ENCODE data around the gene RASSF10. TPM values are rescaled to one million over a fixed set of nuclear protein-coding genes. Genes with fewer than 3 reads are reported as not detected.

The RASSF10 gene
- total RNA-seq, 3 donors from 2014 or later = 0.57 to 0.67 (median 0.63) TPM

DNA sequence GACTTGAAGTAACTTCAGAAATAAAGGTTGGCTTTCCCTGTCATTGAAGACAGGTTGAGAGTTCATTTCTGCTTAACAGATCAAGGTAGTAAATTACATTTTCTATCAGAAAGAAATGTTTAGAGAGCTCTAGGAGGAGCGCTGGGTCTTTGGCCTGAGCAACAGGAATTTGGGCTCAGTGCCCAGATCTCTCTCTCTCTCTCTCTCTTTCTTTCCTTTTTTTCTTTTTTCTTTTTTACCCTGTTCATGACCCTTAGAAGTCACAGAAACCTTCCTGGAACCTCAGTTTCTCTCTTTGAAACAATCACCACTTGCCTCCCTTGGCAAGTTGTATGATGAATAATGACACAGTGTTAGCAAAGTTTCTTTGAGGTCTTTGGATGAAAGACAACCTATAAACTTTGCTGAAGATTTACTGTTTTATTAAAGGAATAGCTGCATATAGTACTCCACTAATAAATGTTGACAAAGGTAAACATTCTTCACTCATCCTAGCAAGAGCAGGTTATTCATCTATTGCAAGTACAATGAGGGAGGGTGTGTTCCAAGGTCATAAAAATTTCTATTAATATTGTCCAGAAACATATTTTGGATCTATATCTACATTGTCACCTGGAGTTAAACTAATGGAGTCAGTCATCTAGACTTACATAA is 35.5 kb upstream of the RASSF10 start:
- TF ChIP-seq, protein P1, sequence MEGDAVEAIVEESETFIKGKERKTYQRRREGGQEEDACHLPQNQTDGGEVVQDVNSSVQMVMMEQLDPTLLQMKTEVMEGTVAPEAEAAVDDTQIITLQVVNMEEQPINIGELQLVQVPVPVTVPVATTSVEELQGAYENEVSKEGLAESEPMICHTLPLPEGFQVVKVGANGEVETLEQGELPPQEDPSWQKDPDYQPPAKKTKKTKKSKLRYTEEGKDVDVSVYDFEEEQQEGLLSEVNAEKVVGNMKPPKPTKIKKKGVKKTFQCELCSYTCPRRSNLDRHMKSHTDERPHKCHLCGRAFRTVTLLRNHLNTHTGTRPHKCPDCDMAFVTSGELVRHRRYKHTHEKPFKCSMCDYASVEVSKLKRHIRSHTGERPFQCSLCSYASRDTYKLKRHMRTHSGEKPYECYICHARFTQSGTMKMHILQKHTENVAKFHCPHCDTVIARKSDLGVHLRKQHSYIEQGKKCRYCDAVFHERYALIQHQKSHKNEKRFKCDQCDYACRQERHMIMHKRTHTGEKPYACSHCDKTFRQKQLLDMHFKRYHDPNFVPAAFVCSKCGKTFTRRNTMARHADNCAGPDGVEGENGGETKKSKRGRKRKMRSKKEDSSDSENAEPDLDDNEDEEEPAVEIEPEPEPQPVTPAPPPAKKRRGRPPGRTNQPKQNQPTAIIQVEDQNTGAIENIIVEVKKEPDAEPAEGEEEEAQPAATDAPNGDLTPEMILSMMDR (IDR thresholded peaks at IDR 0.05) = no peak
- ATAC-seq = no peak
- intact Hi-C loops (cut with DNase I, micrococcal nuclease) = loop anchor here in 1 of 2 donors (10.0 kb wide), 1 partner anchor 371 kb away; no protein-coding TSS in a partner anchor
- H3K4me3 ChIP-seq = no peak overlapping the region
- no peak for DNase-seq
- H3K4me1 ChIP-seq (ENCODE audit: low read depth) = no peaks in the 10 kb centered on the region
- H3K36me3 ChIP-seq (ENCODE audit: low read depth) = no peaks in the 10 kb centered on the region
- H3K9me3 ChIP-seq = no peaks in the 10 kb centered on the region

DNA sequence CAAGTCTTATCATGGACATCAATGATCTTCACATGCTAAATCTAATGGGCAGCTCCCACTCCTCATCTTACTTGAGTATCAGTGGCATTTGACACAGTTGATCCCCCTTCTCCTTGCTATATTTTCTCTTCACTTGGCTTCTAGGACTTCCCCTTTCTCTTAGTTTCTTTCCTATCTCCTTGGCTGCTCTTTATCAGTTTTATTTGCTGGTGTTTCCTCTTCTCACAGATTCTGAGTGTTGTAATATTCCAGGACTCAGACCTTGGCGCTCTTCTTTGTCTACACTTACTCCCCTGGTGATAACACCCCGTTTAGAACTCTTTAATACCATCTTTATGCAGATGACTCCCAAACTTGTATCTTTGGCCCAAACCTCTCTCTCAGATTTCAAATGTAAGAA is 33.9 kb upstream of the RASSF10 start:
- no peaks in the 10 kb centered on the region for H3K9me3 ChIP-seq
- TF ChIP-seq, protein P1 (IDR thresholded peaks at IDR 0.05) = no peak
- intact Hi-C loops (cut with DNase I, micrococcal nuclease) = loop anchor here in 1 of 2 donors (10.0 kb wide), 1 partner anchor 370 kb away; no protein-coding TSS in a partner anchor
- no peak overlapping the region for H3K4me3 ChIP-seq
- no peak for DNase-seq
- no peaks in the 10 kb centered on the region for H3K36me3 ChIP-seq (ENCODE audit: low read depth)
- no peaks in the 10 kb centered on the region for H3K4me1 ChIP-seq (ENCODE audit: low read depth)
- ATAC-seq = no peak

DNA sequence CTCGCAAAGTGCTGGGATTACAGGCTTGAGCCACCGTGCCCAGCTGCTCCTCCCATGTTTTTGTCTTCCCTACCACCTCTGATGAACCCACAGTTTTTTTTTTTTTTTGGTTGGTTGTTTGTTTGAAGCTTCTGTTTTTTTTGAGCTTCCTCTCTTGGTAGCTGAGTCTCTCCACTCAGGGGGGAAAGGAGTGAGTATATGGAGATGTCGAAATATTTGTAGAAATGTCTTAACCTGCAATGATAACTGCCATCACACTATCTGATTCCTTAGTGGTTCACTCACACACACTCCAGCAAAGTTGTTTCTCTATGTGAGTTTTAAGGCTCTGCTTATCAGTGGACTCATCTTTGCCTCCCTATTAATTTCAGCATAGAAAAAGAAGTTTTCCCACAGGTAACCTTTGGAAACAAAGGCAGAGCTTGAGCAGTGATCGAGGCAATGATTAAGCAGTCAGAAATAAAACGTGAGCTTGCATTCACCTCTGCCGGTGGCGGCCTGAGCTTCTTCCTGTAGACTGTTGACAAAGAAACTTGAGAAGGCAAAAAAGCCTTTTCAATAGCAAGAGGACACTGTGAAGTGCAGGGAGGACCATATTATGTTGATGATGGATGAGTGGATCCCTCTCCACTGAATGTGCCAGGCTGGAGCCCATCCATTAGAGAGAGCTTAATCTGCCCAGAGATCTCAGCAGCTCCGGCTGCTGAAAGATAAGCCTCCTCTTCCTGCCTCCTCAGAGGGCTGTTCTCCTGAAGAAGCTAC is 29.0 kb upstream of the RASSF10 start:
- TF ChIP-seq, protein P1 (IDR thresholded peaks at IDR 0.05) = no peak
- intact Hi-C loops (cut with DNase I, micrococcal nuclease) = loop anchor here in 1 of 2 donors (10.0 kb wide), 1 partner anchor 365 kb away; no protein-coding TSS in a partner anchor
- DNase-seq (no peak), ATAC-seq (no peak)
- no peaks in the 10 kb centered on the region for H3K4me1 ChIP-seq (ENCODE audit: low read depth)
- no peak overlapping the region for H3K4me3 ChIP-seq
- no peaks in the 10 kb centered on the region for H3K36me3 ChIP-seq (ENCODE audit: low read depth)
- no peaks in the 10 kb centered on the region for H3K9me3 ChIP-seq

DNA sequence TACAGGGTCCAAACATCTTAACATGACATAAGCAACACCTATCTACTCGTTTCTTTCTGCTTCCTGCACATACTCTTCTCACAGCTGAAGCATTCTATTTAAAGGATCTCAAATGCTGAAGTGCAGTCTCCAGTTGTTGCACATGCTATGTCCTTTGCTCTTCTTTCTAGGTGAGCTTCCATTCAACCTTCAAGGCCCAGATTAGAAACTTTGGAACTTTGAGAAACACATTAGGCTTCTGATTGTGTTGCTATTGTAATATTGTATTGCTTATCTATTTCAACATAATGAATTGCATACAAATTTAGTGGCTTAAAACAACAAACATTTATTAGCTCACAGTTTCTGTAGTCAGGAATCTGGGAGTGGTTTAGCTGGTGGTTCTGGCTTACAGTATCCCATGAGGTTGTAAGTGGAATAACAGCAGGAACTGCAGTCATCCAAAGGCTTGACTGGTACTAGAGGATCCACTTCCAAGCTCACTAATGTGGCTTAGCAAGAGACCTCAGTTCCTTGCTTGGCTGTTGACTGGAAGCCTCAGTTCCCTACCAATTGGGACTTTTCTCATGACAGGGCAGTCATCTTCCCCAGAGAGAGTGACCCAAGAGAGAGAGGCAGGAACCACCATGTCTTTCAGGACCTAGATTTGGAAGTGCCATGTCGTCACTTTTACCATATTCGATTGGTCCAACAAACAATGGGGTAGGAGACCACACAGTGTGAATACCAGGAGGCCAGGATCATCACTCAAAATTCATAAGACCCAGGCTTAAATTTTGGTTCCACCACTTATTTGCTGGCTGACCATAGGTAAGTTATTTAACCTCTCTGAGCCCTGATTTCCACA is 27.2 kb upstream of the RASSF10 start:
- Histone ChIP-seq H3K4me3 (no peak overlapping the region), H3K4me1 (ENCODE audit: low read depth) (no peaks in the 10 kb centered on the region), H3K36me3 (ENCODE audit: low read depth) (no peaks in the 10 kb centered on the region), H3K9me3 (no peaks in the 10 kb centered on the region)
- intact Hi-C loops (cut with DNase I, micrococcal nuclease) = no loop called here
- ATAC-seq (no peak), DNase-seq (no peak)
- TF ChIP-seq, protein P1 (IDR thresholded peaks at IDR 0.05) = no peak

DNA sequence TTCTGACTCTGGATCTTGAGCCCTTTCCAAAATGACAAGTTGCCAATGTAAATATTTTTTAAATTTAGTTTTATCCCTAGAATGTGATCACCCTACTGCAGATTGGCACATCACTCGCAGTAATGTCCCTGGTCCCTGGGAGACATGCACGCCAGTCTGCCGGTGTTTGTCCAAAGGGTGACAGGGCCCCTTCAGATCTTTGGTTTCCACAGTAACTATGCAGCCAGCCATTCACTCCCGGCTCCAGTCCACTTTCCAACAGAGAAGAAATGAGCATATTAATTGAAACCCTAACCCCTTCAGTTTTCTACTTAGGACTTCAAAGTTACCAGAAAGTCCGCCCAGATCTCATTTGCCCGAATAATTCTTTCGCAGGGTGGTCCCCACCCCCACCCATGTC is 25.8 kb upstream of the RASSF10 start:
- intact Hi-C loops (cut with DNase I, micrococcal nuclease) = no loop called here
- ATAC-seq (no peak), DNase-seq (no peak)
- Histone ChIP-seq H3K9me3 (no peaks in the 10 kb centered on the region), H3K4me1 (ENCODE audit: low read depth) (no peaks in the 10 kb centered on the region), H3K36me3 (ENCODE audit: low read depth) (no peaks in the 10 kb centered on the region), H3K4me3 (no peak overlapping the region)
- TF ChIP-seq, protein P1 (IDR thresholded peaks at IDR 0.05) = no peak

Data from mucosa of descending colon (tissue), 3 donors.